22Rv1 (cell line): Measurements from ENCODE around the gene CPHXL.
A peak's percentile ranks its signal among the peaks of the same experiment; 100 is the strongest.

Experiments used
- H3K27ac ChIP-seq: fragments of 450-650 bp; 2 replicates; pipeline ENCODE4 v1.5.1; 2017
- ZFX ChIP-seq: fragments of 450-650 bp; IDR thresholded peaks from 2 replicates; pipeline ENCODE4 v1.6.1; 2017; ENCODE audit warnings: antibody characterized with exemption, borderline replicate concordance
- TF ChIP-seq, protein P1 (sequence below): fragments of 450-650 bp; IDR thresholded peaks from 2 replicates; pipeline ENCODE4 v1.5.1; 2017; ENCODE audit warnings: mild to moderate bottlenecking

Gene CPHXL

GRCh38 chr16:75703306-75703705 lies 23.0 kb downstream of the CPHXL start:
- TF ChIP-seq, protein P1, sequence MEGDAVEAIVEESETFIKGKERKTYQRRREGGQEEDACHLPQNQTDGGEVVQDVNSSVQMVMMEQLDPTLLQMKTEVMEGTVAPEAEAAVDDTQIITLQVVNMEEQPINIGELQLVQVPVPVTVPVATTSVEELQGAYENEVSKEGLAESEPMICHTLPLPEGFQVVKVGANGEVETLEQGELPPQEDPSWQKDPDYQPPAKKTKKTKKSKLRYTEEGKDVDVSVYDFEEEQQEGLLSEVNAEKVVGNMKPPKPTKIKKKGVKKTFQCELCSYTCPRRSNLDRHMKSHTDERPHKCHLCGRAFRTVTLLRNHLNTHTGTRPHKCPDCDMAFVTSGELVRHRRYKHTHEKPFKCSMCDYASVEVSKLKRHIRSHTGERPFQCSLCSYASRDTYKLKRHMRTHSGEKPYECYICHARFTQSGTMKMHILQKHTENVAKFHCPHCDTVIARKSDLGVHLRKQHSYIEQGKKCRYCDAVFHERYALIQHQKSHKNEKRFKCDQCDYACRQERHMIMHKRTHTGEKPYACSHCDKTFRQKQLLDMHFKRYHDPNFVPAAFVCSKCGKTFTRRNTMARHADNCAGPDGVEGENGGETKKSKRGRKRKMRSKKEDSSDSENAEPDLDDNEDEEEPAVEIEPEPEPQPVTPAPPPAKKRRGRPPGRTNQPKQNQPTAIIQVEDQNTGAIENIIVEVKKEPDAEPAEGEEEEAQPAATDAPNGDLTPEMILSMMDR = no peak
- no peak for TF ChIP-seq ZFX
- no peak overlapping the region for H3K27ac ChIP-seq

- TF ChIP-seq ZFX = no peak
- TF ChIP-seq, protein P1 = no peak
- no peak overlapping the region for H3K27ac ChIP-seq
Observed at GRCh38 chr16:75702242-75702641, 24.0 kb downstream of the CPHXL start.

DNA sequence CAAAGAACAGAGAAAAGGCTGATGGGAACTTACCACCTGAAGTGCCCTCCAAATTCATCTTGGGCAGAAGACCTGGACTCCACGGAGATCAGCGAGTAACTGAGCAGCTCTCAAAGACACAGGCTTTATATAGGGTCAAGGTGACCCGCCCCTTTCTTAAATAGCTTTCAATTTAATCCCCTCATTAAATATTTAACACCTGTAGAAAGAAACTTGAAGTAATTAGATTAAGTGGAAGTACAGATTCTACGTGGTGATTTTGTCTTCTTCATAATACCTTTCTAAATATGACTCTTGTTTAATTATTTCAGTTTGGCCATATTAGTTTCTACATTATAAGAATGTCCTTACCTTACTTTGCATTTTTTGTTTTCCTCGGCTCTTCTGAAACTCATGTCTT lies 24.9 kb downstream of the CPHXL start, which contains the start of gene DUXB:
DUXB (minus strand) TSS at position 101 of the 400 bp plus-strand sequence; CDS start at position 58, 43 bp downstream.
- TF ChIP-seq, protein P1 = no peak
- no peak for TF ChIP-seq ZFX
- no peak within 1 kb of the TSS for H3K27ac ChIP-seq

GRCh38 chr16:75697571-75697970 lies 28.7 kb downstream of the CPHXL start:
- TF ChIP-seq, protein P1 = no peak
- no peak for TF ChIP-seq ZFX
- H3K27ac ChIP-seq = no peak overlapping the region

DNA sequence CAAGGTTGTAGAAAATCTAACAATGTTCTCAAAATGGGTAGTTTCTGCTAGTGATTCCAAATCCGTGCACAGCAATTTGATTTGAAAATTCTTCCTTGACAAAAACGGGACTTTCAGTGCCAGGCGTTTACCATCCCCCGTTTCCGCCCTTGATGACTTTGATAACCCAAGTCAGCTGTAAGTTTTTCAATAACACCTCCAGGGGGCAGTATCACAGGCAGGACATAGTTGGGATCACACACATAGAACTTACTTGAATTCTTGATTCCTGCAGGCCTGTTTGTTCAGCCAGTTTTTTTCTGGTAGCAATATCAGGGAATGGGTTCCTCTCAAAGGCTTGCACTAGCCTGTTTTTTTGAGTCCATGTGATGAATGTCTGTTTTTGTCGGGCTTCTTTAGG lies 30.6 kb downstream of the CPHXL start:
- no peak overlapping the region; the same call in 1 of the 2 replicates for H3K27ac ChIP-seq
- no peak for TF ChIP-seq ZFX
- TF ChIP-seq, protein P1 = peak; percentile 54

- no peak for TF ChIP-seq ZFX
- TF ChIP-seq, protein P1 = no peak
- no peak overlapping the region for H3K27ac ChIP-seq
Observed at GRCh38 chr16:75687361-75687760, 38.9 kb downstream of the CPHXL start.

DNA sequence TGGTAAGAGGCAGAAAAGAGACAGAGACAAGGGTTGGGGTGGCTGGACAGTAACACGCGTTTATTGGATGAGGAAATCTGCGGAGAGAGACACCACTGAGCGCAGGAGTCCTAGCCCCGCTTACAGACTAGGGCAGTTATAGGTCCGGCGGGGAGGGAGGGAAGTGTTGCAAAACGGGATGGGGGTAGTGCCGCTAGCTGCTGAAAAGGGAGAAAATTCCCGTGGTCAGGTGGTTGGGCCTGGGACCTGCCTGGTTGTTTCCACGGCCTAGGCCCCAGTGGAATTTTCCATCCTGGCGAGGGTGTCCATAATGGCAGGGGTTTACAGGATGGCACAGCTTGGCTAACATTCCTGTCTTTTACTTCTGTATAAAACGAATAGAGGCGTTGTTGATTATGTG lies 44.0 kb downstream of the CPHXL start:
- H3K27ac ChIP-seq = no peak overlapping the region
- TF ChIP-seq, protein P1 = no peak
- TF ChIP-seq ZFX = no peak
